Upper lobe of left lung (tissue), 4 donors: ENCODE data around the gene NANOS2.

Source experiments
- EP300 ChIP-seq, 4 donors: sonication (generic); formaldehyde crosslinking; IDR thresholded peaks; one replicate each; pipeline ENCODE4 v1.5.1; 2017; ENCODE audit warnings: antibody characterized with exemption in 4 of 4, control low read depth in 2 of 4
- TF ChIP-seq, protein P1 (sequence below), 6 experiments: fragments of 450-650 bp in 4 of 6; fragments of 200-600 bp in 2 of 6; sonication (generic) in 2 of 6; IDR thresholded peaks; one replicate each; pipeline ENCODE4 v1.5.1; 2016 to 2019; ENCODE audit warnings: antibody characterized with exemption in 6 of 6

DNA sequence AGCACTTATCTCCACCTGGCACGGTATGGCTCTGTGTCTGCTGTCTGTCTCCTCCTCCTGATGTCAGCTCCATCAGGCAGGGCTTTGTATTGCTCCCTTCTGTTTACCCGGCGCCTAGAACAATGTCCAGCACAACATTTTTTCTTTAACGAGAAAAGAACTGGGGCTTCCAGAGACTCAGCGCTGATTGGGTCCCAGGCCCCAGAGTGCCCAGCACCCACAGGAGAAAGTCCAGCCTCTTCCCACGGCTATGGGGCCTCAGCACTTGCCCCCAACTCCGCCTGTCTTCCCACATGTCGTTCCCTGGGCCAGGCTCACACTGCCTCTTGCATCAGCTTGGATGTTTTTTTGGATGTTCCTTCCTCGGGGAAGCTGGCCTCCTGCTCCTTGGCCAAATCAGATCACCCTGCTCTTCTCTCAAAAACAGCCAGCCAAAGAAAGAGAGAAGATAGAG lies 19.0 kb downstream of the NANOS2 start:
- TF ChIP-seq EP300 (IDR thresholded peaks at IDR 0.05) = no peak
- TF ChIP-seq, protein P1, sequence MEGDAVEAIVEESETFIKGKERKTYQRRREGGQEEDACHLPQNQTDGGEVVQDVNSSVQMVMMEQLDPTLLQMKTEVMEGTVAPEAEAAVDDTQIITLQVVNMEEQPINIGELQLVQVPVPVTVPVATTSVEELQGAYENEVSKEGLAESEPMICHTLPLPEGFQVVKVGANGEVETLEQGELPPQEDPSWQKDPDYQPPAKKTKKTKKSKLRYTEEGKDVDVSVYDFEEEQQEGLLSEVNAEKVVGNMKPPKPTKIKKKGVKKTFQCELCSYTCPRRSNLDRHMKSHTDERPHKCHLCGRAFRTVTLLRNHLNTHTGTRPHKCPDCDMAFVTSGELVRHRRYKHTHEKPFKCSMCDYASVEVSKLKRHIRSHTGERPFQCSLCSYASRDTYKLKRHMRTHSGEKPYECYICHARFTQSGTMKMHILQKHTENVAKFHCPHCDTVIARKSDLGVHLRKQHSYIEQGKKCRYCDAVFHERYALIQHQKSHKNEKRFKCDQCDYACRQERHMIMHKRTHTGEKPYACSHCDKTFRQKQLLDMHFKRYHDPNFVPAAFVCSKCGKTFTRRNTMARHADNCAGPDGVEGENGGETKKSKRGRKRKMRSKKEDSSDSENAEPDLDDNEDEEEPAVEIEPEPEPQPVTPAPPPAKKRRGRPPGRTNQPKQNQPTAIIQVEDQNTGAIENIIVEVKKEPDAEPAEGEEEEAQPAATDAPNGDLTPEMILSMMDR (IDR thresholded peaks at IDR 0.05) = no peak
